Bronchus fibroblast of lung (primary cell): Measurements from ENCODE around the gene TRIM23. TPM values are rescaled to one million over a fixed set of nuclear protein-coding genes. Genes with fewer than 3 reads are reported as not detected.

Experiments used
- total RNA-seq: library from RNA; depleted of rRNA; stranded (reverse); fragments of >200 nt; gene quantifications from 2 replicates; pipeline ENCODE4 v1.2.3, GENCODE V29; 2015

The TRIM23 gene
- total RNA-seq, result 6.7 and 9.8 TPM in 2 replicates

DNA sequence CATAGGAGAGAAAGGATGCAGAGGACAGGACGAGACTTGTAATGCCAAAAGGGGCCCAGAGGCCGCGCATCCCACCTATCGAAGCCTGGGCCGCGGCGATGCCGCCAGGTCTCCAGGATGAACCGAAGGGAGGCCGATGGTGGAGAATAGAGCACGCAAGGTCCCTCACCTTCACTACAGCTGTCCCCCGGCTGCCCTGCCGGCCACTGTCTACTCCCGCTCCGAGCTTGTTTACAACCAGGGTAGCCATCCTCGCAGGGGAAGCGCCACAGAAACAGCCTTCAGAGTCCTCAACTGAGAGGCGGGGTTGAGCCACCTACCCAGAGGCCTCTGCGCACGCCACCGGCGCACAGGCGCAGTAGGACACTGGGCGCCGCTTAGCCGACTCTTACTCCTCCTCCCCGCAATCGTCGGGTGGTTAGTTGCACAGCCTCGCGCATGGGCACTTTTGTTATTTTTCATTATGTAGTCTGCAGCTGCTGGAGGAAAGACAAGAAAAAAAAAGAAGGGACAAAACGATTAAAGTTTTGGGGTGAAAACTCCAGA lies at the start of gene TRIM23:
TRIM23 (minus strand) TSS at position 309 of the 546 bp plus-strand sequence; CDS start at position 250, 59 bp downstream.

DNA sequence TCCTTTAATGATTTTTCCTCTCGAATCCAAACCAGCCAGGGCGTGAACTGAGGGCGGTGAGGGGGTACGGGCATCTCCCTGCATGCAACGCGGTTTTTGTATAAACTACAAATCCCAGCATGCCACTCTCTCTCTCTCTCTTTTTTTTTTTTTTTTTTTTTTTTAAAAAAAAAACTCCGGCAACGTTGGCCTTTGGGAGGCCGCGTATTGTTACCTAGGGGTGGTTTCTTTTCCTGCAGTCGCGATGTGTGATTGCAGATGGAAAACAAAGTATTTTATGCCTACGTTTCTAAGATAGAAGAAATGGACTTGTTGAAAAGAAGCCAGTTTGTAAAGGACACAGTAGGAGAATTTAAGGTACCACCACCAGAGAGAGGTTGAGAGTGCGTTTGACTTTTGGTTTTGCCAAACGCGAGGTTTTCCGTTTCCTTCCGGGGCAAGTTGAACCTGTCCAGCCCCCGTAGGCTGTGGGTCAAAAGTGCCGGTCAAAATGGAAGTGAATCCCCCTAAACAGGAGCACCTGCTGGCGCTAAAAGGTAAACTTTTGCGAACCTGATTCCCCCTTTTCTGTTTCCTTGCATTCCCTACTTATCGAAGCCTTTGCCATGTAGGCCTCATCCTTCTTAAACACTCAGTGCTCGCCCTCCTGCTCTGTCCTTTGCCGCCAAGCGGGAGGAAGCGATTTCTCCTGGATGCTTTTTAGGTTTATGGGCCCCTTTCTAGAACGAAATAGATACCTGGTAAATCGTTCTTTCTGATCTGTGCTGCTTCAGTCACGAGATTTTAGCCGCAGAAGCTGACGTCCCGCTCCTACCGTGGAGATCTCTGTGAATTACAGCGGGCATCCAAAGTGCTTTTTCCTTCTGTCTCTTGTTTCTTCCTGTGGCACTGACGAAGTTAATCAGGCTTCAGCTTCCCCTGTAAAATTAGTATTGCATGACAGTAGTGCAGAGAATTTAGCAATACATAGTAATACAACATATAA lies 730 bp upstream of the TRIM23 start, which contains the start of the genes SHLD3 and TRAPPC13:
SHLD3 (plus strand) TSS at position 457 of the 985 bp plus-strand sequence. CDS start 4,561 bp downstream, outside the sequence.
TRAPPC13 (plus strand) TSS at position 457 of the 985 bp plus-strand sequence; CDS start at position 491, 34 bp downstream.

DNA sequence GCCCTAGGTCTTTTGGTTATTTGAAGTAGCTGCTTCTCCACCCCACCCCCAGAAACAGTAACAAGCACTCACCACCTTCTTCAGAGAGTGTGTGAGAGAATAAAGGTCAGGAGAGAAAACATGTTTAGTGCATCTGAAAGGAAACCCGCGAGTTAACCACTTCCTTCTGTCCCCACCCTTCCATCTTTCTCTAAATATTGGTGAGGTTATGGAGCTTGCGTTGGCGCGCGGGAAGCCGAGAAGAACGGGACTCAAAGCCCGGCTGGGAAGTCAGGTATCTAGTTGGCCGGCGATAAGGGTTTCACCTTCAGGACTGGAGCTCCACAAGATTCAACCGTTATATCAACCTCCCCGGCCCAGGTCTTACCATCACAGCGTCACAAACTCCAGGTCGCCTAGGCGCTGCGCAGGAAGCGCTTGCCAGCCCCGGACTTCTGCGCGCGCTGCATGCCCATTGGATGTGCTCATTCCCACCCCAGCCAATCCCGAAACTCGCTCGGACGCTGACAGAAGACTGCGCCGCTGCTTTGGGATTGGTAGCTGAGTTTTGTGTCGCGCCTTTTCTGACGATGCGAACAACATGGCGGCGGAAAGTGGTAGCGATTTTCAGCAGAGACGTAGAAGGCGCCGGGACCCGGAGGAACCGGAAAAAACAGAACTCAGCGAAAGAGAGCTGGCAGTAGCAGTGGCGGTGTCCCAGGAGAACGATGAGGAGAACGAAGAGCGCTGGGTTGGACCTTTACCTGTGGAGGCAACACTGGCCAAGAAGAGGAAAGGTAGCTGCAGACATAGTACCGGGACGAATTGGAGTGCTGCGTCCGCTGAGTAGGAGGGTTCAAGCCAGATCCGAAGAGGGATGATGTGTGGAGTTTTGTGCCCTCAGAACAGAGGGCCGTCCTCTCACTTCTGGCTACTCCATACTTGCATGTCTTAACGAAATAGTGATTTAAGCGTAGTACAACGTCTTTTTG lies 61.1 kb downstream of the TRIM23 start, which contains the start of the genes CENPK and PPWD1:
CENPK (minus strand) TSS at position 438 of the 971 bp plus-strand sequence. CDS start 8,261 bp downstream, outside the sequence.
PPWD1 (plus strand) TSS at position 566 of the 971 bp plus-strand sequence; CDS start at position 581, 15 bp downstream.

Other genes starting within 250 kb of the TRIM23 start
- gene ADAMTS6, start 142.4 kb downstream of the TRIM23 start, total RNA-seq, result 16.5 and 19.3 TPM in 2 replicates
- 16.1 and 22.7 TPM in 2 replicates for gene CENPK, start 61.2 kb downstream of the TRIM23 start, total RNA-seq
- 15.1 and 20.8 TPM in 2 replicates for gene PPWD1, start 61.0 kb downstream of the TRIM23 start, total RNA-seq
- gene SHLD3, start 694 bp upstream of the TRIM23 start, total RNA-seq, result 1.3 and 1.7 TPM in 2 replicates
- 12.0 and 17.8 TPM in 2 replicates for gene TRAPPC13, start 694 bp upstream of the TRIM23 start, total RNA-seq
- gene SGTB, start 97.8 kb upstream of the TRIM23 start, total RNA-seq, result 9.2 and 9.8 TPM in 2 replicates
- 25.1 and 25.9 TPM in 2 replicates for gene NLN, start 97.9 kb upstream of the TRIM23 start, total RNA-seq